BJ (cell line): ENCODE measurements around the gene DAB1. TPM values are rescaled to one million over a fixed set of nuclear protein-coding genes. Genes with fewer than 3 reads are reported as not detected.

Experiments used
- CTCF ChIA-PET: fragments of 350-600 bp; formaldehyde crosslinking; extraction: SDS; loops from one replicate; lab custom pipeline; 2021; ENCODE audit warnings: antibody characterized with exemption, inconsistent platforms; lab: Yijun Ruan, JAX
- POLR2A ChIA-PET: fragments of 300-600 bp; sonication (Branson Sonifier 250); formaldehyde crosslinking; extraction: SDS; loops from one replicate; lab custom pipeline; 2021; ENCODE audit warnings: antibody characterized with exemption; lab: Charles Lee
- DNase-seq: peaks from one replicate; pipeline ENCODE4 v3.0.0-alpha.2; 2011; ENCODE audit warnings: low read depth
- H3K27me3 ChIP-seq: 2 replicates; pipeline ENCODE4 v1.6.0; 2011; ENCODE audit warnings: low read length; ENCODE audit not compliant: control insufficient read depth, insufficient read depth
- H3K36me3 ChIP-seq: 2 replicates; pipeline ENCODE4 v1.5.1; 2011; ENCODE audit warnings: low read length; ENCODE audit not compliant: control insufficient read depth, insufficient read depth
- H3K4me3 ChIP-seq: 2 replicates; pipeline ENCODE4 v1.5.1; 2011; ENCODE audit warnings: low read depth, mild to moderate bottlenecking, control low read depth, low read length
- polyA plus RNA-seq: library from polyadenylated mRNA; depleted of rRNA; stranded (reverse); fragments of >200 nt; gene quantifications from 2 replicates; pipeline ENCODE4 v1.2.3, GENCODE V29; 2011
- TF ChIP-seq, protein P1 (sequence below): IDR thresholded peaks from 2 replicates; pipeline ENCODE4 v1.5.1; 2011; ENCODE audit warnings: low read depth, mild to moderate bottlenecking, control low read depth, inconsistent platforms, low read length, moderate library complexity; ENCODE audit not compliant: insufficient read depth

DAB1 gene
- polyA plus RNA-seq, 1 experiment: 0.91 TPM

- DNase-seq: no peak
- ChIA-PET CTCF (no interaction called here), POLR2A (no interaction called here)
- Histone ChIP-seq H3K4me3 (no peak overlapping the region), H3K36me3 (no peaks in the 10 kb centered on the region), H3K27me3 (no peaks in the 10 kb centered on the region)
- TF ChIP-seq, protein P1, sequence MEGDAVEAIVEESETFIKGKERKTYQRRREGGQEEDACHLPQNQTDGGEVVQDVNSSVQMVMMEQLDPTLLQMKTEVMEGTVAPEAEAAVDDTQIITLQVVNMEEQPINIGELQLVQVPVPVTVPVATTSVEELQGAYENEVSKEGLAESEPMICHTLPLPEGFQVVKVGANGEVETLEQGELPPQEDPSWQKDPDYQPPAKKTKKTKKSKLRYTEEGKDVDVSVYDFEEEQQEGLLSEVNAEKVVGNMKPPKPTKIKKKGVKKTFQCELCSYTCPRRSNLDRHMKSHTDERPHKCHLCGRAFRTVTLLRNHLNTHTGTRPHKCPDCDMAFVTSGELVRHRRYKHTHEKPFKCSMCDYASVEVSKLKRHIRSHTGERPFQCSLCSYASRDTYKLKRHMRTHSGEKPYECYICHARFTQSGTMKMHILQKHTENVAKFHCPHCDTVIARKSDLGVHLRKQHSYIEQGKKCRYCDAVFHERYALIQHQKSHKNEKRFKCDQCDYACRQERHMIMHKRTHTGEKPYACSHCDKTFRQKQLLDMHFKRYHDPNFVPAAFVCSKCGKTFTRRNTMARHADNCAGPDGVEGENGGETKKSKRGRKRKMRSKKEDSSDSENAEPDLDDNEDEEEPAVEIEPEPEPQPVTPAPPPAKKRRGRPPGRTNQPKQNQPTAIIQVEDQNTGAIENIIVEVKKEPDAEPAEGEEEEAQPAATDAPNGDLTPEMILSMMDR: no peak
Observed at GRCh38 chr1:57209495-57209894, 214.4 kb downstream of the DAB1 start.

- DNase-seq: no peak
- TF ChIP-seq, protein P1: no peak
- ChIA-PET CTCF (no interaction called here), POLR2A (no interaction called here)
- Histone ChIP-seq H3K27me3 (no peaks in the 10 kb centered on the region), H3K36me3 (no peaks in the 10 kb centered on the region), H3K4me3 (no peak overlapping the region)
Observed at GRCh38 chr1:57208741-57209302, 215.0 kb downstream of the DAB1 start.

DNA sequence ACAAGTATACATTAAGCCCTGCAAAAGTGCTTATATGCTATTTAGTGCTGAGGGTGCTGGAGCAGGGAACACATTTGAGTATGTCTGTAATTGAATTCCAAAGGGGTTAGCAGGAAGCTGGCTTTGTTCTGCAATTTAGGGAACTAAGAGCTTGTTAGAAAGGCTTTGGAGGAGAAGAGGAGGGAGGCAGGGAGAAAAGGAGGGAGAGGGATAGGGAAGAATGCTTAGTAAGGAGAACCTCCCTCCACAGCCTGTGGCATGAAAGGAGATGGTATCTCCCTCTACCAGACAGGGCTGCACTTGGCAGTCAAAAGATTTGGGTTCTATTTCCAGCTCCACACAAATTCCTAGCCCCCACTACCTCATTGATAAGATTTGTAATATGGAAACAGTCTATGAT, 217.8 kb downstream of the DAB1 start:
- POLR2A ChIA-PET: interaction anchor here (0.6 kb wide), 1 partner anchor 20 kb away, joined by 3 read pairs; no protein-coding TSS in a partner anchor
- no peak for DNase-seq
- TF ChIP-seq, protein P1: no peak
- no peak overlapping the region for H3K4me3 ChIP-seq
- H3K36me3 ChIP-seq: no peaks in the 10 kb centered on the region
- no peaks in the 10 kb centered on the region for H3K27me3 ChIP-seq
- CTCF ChIA-PET: no interaction called here

DNA sequence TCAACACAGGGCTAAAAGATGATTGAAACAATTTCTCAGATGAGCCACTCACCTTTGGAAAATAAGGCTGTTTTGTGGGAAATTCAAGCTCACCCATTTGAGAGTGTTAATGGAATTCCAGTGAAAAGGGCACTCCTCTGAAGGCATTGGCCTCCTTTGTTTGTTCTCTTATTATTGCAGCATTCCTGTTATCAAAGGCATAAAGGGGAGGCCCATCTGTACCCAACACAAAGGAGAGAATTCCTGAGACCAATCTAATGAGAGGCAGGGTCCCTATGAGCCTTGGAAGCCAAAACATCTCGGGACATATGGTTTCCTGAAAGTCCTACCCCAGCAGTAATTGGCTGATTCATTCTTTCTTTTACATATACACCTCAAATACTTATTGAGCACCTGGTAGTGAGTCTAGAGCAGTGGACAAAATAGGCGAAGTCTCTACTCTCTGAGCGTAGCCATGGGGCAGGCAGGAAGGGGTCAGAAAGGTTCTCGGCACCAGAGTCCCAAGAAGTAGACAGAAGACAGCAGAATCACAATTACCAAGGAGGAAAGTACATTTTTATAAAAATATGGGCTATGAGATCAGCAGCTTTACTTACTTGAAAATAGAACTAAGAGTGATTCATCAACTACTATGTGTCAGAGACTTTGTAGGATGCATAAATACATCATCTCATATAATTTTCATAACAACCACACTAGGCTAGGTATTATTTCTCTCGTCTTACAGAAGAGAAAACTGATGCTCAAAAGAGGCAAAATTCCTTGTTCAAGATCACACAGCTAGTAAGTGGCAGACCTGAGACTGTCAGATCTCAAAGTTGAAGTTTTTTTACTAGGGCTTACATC, 218.7 kb downstream of the DAB1 start:
- no peaks in the 10 kb centered on the region for H3K36me3 ChIP-seq
- no peak overlapping the region for H3K4me3 ChIP-seq
- POLR2A ChIA-PET: no interaction called here
- CTCF ChIA-PET: no interaction called here
- TF ChIP-seq, protein P1: no peak
- no peaks in the 10 kb centered on the region for H3K27me3 ChIP-seq
- no peak for DNase-seq

DNA sequence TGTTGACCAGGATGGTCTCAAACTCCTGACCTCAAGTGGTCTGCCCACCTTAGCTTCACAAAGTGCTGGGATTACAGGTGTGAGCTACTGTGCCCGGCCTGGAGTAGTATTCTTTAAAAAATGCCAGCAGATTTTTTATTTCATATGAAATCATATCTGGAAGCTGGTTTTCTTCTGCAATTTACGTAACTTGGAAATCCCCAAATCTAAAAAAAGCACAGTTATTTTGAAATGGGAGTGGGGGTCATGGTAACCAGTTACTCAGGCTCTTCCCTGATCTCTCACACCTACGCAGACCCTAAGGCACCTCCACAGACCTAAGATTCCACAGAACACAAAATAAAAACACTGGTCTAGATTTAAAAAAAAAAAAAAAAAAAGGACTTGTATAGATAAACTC, 219.8 kb downstream of the DAB1 start:
- TF ChIP-seq, protein P1: no peak
- POLR2A ChIA-PET: no interaction called here
- Histone ChIP-seq H3K27me3 (no peaks in the 10 kb centered on the region), H3K36me3 (no peaks in the 10 kb centered on the region), H3K4me3 (no peak overlapping the region)
- CTCF ChIA-PET: no interaction called here
- DNase-seq: no peak
